IMR-90 (cell line): ENCODE data around the gene RAI1.

Source experiments
- NFE2L2 ChIP-seq: fragments of 150-350 bp; IDR thresholded peaks from 2 replicates; pipeline ENCODE4 v1.6.1; 2016; ENCODE audit warnings: low read depth, mild to moderate bottlenecking, low read length
- POLR2A ChIP-seq: IDR thresholded peaks from 2 replicates; pipeline ENCODE4 v1.6.1; 2012; ENCODE audit warnings: mild to moderate bottlenecking, low read depth, low read length
- RFX5 ChIP-seq: IDR thresholded peaks from 2 replicates; pipeline ENCODE4 v1.8.0; 2012; ENCODE audit warnings: low read depth, mild to moderate bottlenecking, low read length, moderate library complexity
- TF ChIP-seq, protein P1 (sequence below): conservative IDR thresholded peaks from 2 replicates; pipeline ENCODE4 v1.5.1; 2012; ENCODE audit warnings: mild to moderate bottlenecking, low read depth, low read length, improper control_type of control experiment

DNA sequence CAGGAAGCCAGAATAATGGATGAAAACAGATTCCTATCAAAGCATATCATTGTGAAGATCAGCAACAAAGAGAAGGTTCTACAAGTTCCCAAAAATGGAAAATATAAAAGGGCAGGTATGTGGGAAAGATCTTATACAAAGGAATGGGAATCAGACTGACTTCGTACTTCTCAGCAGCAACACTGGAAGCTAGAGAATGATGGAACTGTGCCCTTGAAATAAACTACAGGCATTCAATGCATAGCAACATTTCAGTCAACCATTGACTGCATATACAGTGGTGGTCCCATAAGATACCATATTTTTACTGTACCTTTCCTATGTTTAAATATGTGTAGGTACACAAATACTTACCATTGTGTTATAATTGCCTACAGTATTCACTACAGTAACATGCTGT, 30.3 kb upstream of the RAI1 start:
- TF ChIP-seq RFX5 = no peak
- TF ChIP-seq, protein P1, sequence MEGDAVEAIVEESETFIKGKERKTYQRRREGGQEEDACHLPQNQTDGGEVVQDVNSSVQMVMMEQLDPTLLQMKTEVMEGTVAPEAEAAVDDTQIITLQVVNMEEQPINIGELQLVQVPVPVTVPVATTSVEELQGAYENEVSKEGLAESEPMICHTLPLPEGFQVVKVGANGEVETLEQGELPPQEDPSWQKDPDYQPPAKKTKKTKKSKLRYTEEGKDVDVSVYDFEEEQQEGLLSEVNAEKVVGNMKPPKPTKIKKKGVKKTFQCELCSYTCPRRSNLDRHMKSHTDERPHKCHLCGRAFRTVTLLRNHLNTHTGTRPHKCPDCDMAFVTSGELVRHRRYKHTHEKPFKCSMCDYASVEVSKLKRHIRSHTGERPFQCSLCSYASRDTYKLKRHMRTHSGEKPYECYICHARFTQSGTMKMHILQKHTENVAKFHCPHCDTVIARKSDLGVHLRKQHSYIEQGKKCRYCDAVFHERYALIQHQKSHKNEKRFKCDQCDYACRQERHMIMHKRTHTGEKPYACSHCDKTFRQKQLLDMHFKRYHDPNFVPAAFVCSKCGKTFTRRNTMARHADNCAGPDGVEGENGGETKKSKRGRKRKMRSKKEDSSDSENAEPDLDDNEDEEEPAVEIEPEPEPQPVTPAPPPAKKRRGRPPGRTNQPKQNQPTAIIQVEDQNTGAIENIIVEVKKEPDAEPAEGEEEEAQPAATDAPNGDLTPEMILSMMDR = no peak
- no peak for TF ChIP-seq NFE2L2
- no peak for TF ChIP-seq POLR2A
